ENCODE results near the gene VWF.

VWF gene

DNA sequence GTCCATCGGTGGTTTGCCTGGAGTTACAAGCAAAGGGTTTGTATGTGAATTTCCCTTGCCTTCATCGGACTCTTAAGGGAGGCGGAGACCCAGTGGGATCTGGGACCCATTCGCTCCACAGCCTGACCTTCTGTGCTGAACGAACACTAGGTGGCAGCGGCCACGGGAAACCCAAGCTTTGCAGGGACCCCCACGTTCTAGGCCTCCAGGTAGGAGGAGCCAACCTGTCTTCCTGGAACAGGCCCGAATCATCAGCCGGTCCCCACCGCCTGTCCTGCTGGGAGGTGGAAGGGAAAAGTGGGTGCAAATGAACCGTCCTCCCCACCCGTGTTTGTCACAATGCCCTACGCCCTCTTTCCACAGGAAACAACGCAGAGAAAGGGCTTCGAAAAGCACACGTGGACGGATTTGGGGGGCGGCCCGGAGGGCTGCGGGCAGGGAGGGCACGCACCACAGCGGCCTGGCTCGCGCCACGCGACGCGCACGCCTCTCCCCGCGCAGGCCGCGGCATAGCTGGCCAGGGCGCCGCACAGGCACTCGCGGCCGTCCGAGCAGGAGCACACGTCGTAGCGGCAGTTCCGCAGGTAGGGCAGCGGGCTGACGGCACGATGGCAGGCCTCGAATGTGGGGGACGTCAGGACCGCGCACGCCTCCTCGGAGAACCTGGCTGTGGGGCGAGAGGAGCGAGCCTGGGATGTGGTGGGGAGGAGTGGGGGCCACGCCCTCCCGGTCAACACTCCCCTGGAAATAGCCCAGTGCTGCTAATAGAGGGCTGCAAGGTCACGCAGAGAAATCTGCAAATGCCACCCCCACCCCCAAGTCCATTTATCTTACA, 67.8 kb downstream of the VWF start:
- H3K4me1 ChIP-seq (ENCODE audit: control insufficient read depth, insufficient read depth, low read length): peaks cover 11% of the 10 kb centered on the region; the same call in 1 of the 2 replicates
- H3K36me3 ChIP-seq (ENCODE audit: control insufficient read depth, insufficient read depth, low read length): no peaks in the 10 kb centered on the region
- peaks cover 10% of the 10 kb centered on the region; the same call in 1 of the 2 replicates for H3K27me3 ChIP-seq (ENCODE audit: control insufficient read depth, insufficient read depth, low read length)
- H3K27ac ChIP-seq (ENCODE audit: low read depth, low read length): no peak overlapping the region
- H3K4me3 ChIP-seq (ENCODE audit: low read depth, low read length): peak overlapping the region; percentile 37
- no peak overlapping the region for H3K9ac ChIP-seq (ENCODE audit: low read depth, low read length)
- H3K9me3 ChIP-seq (ENCODE audit: control insufficient read depth, insufficient read depth, low read length): no peaks in the 10 kb centered on the region

DNA sequence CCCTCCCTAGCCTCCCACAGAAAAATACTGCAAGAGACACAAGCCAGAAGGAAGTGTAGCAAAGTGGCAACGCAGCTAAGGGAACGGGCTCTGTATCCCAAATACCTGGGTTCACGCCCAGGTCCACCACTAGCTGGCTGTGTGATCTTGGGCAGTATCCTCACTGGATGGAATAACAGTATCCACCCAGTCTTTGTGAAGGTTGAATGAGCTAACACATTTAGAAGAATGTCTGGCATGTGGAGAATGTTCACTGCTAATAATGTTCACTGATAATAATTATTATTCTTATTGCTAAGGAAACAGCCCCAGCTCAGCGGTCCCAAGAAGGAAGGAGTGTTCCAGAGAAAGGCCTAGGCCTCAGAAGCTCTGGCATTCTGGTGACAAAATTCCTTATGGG, 70.9 kb downstream of the VWF start:
- H3K27me3 ChIP-seq (ENCODE audit: control insufficient read depth, insufficient read depth, low read length): peaks cover 10% of the 10 kb centered on the region; the same call in 1 of the 2 replicates
- no peak overlapping the region for H3K9ac ChIP-seq (ENCODE audit: low read depth, low read length)
- no peaks in the 10 kb centered on the region for H3K36me3 ChIP-seq (ENCODE audit: control insufficient read depth, insufficient read depth, low read length)
- H3K4me3 ChIP-seq (ENCODE audit: low read depth, low read length): no peak overlapping the region
- H3K27ac ChIP-seq (ENCODE audit: low read depth, low read length): no peak overlapping the region
- H3K4me1 ChIP-seq (ENCODE audit: control insufficient read depth, insufficient read depth, low read length): peaks cover 6% of the 10 kb centered on the region; the same call in 1 of the 2 replicates
- H3K9me3 ChIP-seq (ENCODE audit: control insufficient read depth, insufficient read depth, low read length): no peaks in the 10 kb centered on the region

DNA sequence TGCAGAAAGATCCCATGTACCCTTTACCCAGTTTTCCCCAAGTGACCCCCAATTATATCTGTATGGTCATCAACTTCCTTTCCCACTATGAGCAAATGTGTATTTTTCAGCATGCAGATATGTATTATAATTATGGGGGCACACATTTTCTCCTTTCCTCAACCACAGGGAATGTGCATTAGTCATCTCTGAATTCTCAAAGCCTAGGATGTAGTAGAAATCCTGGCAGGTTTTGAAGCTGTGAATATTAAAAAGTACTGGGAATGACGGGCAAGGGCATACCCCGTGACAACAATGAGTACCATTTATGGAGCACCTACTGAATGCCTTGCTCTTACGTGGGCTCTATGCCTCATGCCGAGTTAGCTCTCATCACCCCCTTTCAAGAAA, 71.5 kb downstream of the VWF start:
- Histone ChIP-seq H3K27ac (ENCODE audit: low read depth, low read length) (no peak overlapping the region), H3K4me1 (ENCODE audit: control insufficient read depth, insufficient read depth, low read length) (peaks cover under 1% of the 10 kb centered on the region; the same call in 1 of the 2 replicates)

DNA sequence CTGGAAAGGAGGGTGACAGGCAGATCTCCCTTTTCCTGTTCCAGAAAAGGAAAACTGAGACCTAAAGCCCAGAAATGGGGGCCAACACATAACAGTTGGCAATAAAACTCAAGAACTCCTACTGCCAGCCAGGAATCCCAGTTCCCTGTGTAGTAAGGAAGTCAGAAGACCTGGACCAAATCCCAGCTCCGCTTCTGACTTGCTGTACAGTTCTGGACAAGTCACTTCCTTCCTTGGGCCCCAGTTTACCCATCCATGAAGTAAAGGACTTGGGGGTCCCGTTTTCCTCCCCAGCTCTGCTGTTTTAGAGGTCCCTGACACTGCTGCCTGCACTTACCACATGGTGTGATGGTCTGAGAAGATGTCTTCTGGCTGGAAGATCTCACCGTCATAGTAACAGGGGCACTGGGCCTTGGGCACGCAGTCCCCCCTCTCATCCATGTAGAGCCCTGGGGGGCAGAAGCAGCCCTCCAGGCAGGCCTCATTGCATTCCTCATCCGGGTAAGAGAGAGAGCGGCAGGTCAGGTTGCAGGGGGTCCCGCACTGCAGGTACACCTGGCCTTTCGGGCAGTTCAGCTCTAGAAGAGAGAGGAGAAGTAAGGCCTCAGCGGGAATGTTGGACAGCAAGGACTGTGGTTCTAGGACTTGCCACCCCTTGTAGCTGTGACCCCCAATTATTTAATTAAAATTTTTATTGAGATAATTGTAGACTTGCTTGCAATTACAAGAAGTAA, 72.1 kb downstream of the VWF start:
- H3K9me3 ChIP-seq (ENCODE audit: control insufficient read depth, insufficient read depth, low read length): no peaks in the 10 kb centered on the region
- no peaks in the 10 kb centered on the region; the same call in 1 of the 2 replicates for H3K4me1 ChIP-seq (ENCODE audit: control insufficient read depth, insufficient read depth, low read length)
- peaks cover 10% of the 10 kb centered on the region; the same call in 1 of the 2 replicates for H3K27me3 ChIP-seq (ENCODE audit: control insufficient read depth, insufficient read depth, low read length)
- no peak overlapping the region for H3K4me3 ChIP-seq (ENCODE audit: low read depth, low read length)
- H3K9ac ChIP-seq (ENCODE audit: low read depth, low read length): no peak overlapping the region
- no peaks in the 10 kb centered on the region for H3K36me3 ChIP-seq (ENCODE audit: control insufficient read depth, insufficient read depth, low read length)
- no peak overlapping the region for H3K27ac ChIP-seq (ENCODE audit: low read depth, low read length)

More for the DNA sequence above, 71.5 kb downstream of the VWF start:
- Histone ChIP-seq H3K4me3 (ENCODE audit: low read depth, low read length) (no peak overlapping the region), H3K9ac (ENCODE audit: low read depth, low read length) (no peak overlapping the region), H3K36me3 (ENCODE audit: control insufficient read depth, insufficient read depth, low read length) (no peaks in the 10 kb centered on the region), H3K9me3 (ENCODE audit: control insufficient read depth, insufficient read depth, low read length) (no peaks in the 10 kb centered on the region), H3K27me3 (ENCODE audit: control insufficient read depth, insufficient read depth, low read length) (peaks cover 10% of the 10 kb centered on the region; the same call in 1 of the 2 replicates)

DNA sequence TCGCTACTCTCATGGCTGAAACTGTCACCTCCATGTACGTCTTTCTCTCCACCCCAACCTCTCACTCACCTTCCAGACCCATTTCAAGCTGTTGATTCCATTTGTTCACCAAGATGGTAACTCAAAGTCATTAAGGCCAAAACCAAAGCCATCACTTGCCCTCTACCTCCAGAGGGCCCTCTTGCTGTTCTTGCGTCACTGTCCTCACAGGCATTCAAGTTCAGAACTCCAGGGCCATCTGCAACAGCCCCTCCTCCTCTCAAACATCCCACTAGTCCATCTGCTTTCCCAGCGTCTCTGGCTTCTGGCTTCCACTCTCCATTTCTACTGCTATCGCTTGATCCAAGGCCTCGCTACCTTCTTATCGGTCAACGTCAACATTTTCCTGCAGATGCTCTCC, 74.5 kb downstream of the VWF start:
- no peak overlapping the region for H3K27ac ChIP-seq (ENCODE audit: low read depth, low read length)
- no peak overlapping the region for H3K4me3 ChIP-seq (ENCODE audit: low read depth, low read length)
- no peaks in the 10 kb centered on the region for H3K4me1 ChIP-seq (ENCODE audit: control insufficient read depth, insufficient read depth, low read length)
- no peaks in the 10 kb centered on the region for H3K9me3 ChIP-seq (ENCODE audit: control insufficient read depth, insufficient read depth, low read length)
- no peaks in the 10 kb centered on the region for H3K27me3 ChIP-seq (ENCODE audit: control insufficient read depth, insufficient read depth, low read length)
- no peaks in the 10 kb centered on the region for H3K36me3 ChIP-seq (ENCODE audit: control insufficient read depth, insufficient read depth, low read length)
- no peak overlapping the region for H3K9ac ChIP-seq (ENCODE audit: low read depth, low read length)

DNA sequence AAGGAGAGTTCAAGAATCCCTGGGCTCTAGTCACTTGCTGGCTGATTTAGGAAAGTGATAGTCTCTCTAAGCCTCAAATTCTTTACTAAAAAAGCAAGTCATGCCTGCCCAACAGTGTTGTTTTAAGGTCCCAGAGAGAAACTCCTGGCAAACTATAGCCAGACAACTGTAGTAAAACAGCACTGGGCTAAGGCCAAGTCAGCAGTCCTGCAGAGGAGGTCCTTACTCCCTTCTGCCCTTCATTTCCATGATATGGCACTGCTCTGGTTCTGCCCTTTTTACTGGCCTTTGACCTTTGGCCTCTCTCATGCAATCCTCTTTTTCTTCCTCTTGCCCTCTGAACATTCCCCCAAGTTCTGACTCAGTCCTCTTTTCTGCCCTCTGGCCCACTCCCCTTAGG, 74.9 kb downstream of the VWF start:
- H3K9ac ChIP-seq (ENCODE audit: low read depth, low read length): no peak overlapping the region
- H3K4me3 ChIP-seq (ENCODE audit: low read depth, low read length): no peak overlapping the region
- H3K27ac ChIP-seq (ENCODE audit: low read depth, low read length): no peak overlapping the region
- no peaks in the 10 kb centered on the region for H3K9me3 ChIP-seq (ENCODE audit: control insufficient read depth, insufficient read depth, low read length)
- H3K4me1 ChIP-seq (ENCODE audit: control insufficient read depth, insufficient read depth, low read length): no peaks in the 10 kb centered on the region
- H3K36me3 ChIP-seq (ENCODE audit: control insufficient read depth, insufficient read depth, low read length): no peaks in the 10 kb centered on the region
- H3K27me3 ChIP-seq (ENCODE audit: control insufficient read depth, insufficient read depth, low read length): no peaks in the 10 kb centered on the region

DNA sequence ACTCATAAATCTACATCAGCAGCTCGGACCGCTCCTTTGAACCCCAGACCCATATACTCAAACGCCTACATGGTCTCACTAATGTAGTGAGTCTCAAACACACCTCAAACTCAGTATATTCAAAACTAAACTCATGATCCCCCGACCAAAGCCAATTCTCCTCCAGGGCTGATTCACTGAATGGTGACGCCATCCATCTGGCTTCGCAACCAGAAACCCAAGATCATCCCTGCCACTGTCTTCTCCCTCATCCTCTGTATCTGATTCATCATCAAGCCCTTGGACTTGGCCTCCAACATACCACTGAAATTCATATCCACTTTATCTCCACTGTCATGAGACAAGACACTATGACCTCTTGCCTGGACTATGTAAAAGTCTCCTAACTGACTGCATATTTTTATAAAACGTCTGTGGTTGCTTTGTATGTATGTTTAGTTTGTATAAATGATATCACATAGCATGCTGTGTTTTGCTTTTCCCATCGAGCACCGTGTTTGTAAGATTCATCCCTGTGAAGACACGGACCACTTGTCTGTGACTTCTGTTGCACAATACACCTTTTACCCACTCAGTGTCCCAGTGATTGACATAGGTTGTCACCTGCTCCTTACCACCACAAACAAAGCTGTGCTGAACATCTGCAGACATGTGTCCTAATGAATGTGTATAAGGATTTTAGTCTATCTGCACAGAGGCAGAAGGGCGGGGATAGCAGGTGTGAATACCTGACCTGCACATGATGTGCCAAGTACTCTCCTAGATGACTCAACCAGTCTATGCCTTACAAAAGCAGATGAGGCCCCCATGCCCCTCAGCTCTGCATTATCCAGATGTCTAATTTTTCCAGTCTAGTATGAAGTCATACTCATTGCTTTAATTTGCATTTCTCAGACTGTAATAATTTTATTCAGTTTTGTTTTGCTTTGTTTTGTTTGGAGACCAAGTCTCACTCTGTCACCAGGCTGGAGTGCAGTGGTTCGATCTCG, 76.9 kb downstream of the VWF start:
- H3K36me3 ChIP-seq (ENCODE audit: control insufficient read depth, insufficient read depth, low read length): no peaks in the 10 kb centered on the region
- no peaks in the 10 kb centered on the region for H3K9me3 ChIP-seq (ENCODE audit: control insufficient read depth, insufficient read depth, low read length)
- no peak overlapping the region for H3K27ac ChIP-seq (ENCODE audit: low read depth, low read length)
- no peaks in the 10 kb centered on the region for H3K4me1 ChIP-seq (ENCODE audit: control insufficient read depth, insufficient read depth, low read length)
- no peaks in the 10 kb centered on the region for H3K27me3 ChIP-seq (ENCODE audit: control insufficient read depth, insufficient read depth, low read length)
- no peak overlapping the region for H3K4me3 ChIP-seq (ENCODE audit: low read depth, low read length)
- no peak overlapping the region for H3K9ac ChIP-seq (ENCODE audit: low read depth, low read length)

DNA sequence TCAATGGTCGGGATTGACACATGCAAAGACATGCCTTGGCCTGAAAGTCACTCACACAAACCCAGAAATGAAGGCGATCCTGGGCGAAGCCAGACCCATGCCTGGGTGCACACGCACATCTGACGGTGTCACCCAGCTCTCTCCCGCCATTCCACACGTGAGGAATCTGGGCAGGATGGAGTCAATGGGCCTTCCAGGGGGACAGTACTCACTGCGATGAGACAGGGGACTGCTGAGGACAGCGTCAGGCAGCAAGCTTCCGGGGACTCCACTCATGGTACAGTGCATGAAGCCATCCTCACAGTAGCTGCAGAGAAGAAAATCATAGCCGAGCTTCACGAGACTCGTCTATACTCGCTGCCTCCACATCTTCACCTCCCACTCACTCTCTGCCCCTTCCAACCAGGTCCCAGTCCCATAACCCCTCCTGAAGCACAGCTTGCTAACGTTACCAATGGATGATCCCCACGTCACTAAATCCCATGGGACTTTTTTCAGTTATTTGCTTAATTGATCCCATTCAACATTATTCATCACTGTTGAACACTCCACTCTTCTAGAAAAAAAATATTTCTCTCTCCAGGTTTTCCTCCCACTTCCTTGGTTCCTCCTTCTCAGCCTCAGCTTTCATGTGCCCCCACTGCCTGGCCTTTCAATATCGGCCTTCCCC, 77.8 kb downstream of the VWF start:
- H3K36me3 ChIP-seq (ENCODE audit: control insufficient read depth, insufficient read depth, low read length): no peaks in the 10 kb centered on the region
- H3K4me1 ChIP-seq (ENCODE audit: control insufficient read depth, insufficient read depth, low read length): no peaks in the 10 kb centered on the region
- no peak overlapping the region for H3K9ac ChIP-seq (ENCODE audit: low read depth, low read length)
- H3K4me3 ChIP-seq (ENCODE audit: low read depth, low read length): no peak overlapping the region
- no peaks in the 10 kb centered on the region for H3K9me3 ChIP-seq (ENCODE audit: control insufficient read depth, insufficient read depth, low read length)
- H3K27ac ChIP-seq (ENCODE audit: low read depth, low read length): no peak overlapping the region
- H3K27me3 ChIP-seq (ENCODE audit: control insufficient read depth, insufficient read depth, low read length): no peaks in the 10 kb centered on the region

DNA sequence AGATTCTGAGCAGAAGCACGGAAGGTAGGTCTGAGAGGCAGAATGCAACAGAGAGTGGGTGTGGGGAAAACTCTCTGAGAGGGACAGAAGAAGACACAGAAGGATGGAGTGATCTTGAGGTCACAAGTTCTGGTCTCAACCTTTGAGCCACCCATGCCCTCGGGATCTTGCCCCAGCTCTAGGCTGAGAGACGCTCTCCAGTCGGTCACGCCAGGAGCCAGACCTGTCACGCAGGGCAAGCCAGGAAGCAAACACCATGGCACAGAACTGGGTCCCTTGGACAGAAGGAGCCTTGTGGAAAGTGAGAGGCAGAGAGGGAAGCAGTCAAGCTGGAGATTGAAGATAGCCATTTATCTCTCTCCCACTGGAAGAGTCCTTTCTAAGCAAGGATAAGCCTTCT, 79.0 kb downstream of the VWF start:
- Histone ChIP-seq H3K27ac (ENCODE audit: low read depth, low read length) (no peak overlapping the region), H3K9me3 (ENCODE audit: control insufficient read depth, insufficient read depth, low read length) (no peaks in the 10 kb centered on the region), H3K27me3 (ENCODE audit: control insufficient read depth, insufficient read depth, low read length) (no peaks in the 10 kb centered on the region), H3K4me3 (ENCODE audit: low read depth, low read length) (no peak overlapping the region), H3K36me3 (ENCODE audit: control insufficient read depth, insufficient read depth, low read length) (no peaks in the 10 kb centered on the region), H3K4me1 (ENCODE audit: control insufficient read depth, insufficient read depth, low read length) (no peaks in the 10 kb centered on the region), H3K9ac (ENCODE audit: low read depth, low read length) (no peak overlapping the region)

DNA sequence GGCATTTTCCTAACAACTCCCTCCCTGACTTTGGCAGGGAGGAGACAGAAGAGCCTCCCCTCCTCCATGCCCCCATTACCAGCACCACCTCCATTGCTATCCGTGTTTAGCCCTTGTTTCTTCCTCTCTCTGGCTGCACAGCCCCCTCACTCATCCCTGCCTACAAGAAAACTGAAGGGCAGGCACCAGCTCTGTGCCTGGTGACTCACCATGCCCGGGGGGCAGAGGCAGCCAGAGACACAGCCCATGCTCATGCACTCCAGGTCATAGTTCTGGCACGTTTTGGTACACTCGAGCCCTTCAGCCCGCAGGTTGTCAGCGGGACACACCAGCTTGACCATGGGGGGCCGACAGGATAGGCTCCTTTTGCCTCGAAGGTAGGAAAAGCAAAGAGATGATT, 80.4 kb downstream of the VWF start:
- Histone ChIP-seq H3K9ac (ENCODE audit: low read depth, low read length) (no peak overlapping the region), H3K9me3 (ENCODE audit: control insufficient read depth, insufficient read depth, low read length) (no peaks in the 10 kb centered on the region), H3K36me3 (ENCODE audit: control insufficient read depth, insufficient read depth, low read length) (no peaks in the 10 kb centered on the region), H3K27me3 (ENCODE audit: control insufficient read depth, insufficient read depth, low read length) (no peaks in the 10 kb centered on the region), H3K4me1 (ENCODE audit: control insufficient read depth, insufficient read depth, low read length) (no peaks in the 10 kb centered on the region), H3K4me3 (ENCODE audit: low read depth, low read length) (no peak overlapping the region), H3K27ac (ENCODE audit: low read depth, low read length) (no peak overlapping the region)
